HepG2 (cell line): ENCODE data around the gene ZMYM3. TPM values are rescaled to one million over a fixed set of nuclear protein-coding genes. Genes with fewer than 3 reads are reported as not detected.

Source experiments
- BHLHE40 ChIP-seq: IDR thresholded peaks from 2 replicates; pipeline ENCODE4 v1.6.1; 2011; ENCODE audit warnings: low read length, improper control_type of control experiment
- BORCS8-MEF2B ChIP-seq: sonication (generic); formaldehyde crosslinking; IDR thresholded peaks from 2 replicates; pipeline ENCODE4 v1.8.0; 2022; ENCODE audit warnings: mild to moderate bottlenecking, missing genetic modification reagents
- CREM ChIP-seq, 2 experiments: sonication (generic) in 1 of 2; formaldehyde crosslinking in 1 of 2; IDR thresholded peaks; 2 replicates each; pipeline versions ENCODE4 v1.4.0 to v1.6.1; 2016 to 2020; ENCODE audit warnings: antibody characterized with exemption in 1 of 2, mild to moderate bottlenecking in 1 of 2, missing genetic modification reagents in 1 of 2
- DMAP1 ChIP-seq: IDR thresholded peaks from 2 replicates; pipeline ENCODE4 v1.6.1; 2016
- HOXA3 ChIP-seq: sonication (generic); formaldehyde crosslinking; IDR thresholded peaks from 2 replicates; pipeline ENCODE4 v1.5.0; 2020; ENCODE audit warnings: missing genetic modification reagents
- HOXA5 ChIP-seq: sonication (generic); formaldehyde crosslinking; IDR thresholded peaks from 2 replicates; pipeline ENCODE4 v1.4.0; 2020; ENCODE audit warnings: missing genetic modification reagents
- KDM1A ChIP-seq: IDR thresholded peaks from 2 replicates; pipeline ENCODE4 v1.6.1; 2016; ENCODE audit warnings: missing compliant biosample characterization
- MAZ ChIP-seq, 2 experiments: sonication (generic) in 1 of 2; formaldehyde crosslinking in 1 of 2; IDR thresholded peaks; 2 replicates each; pipeline versions ENCODE4 v1.5.0 to v1.6.1; 2012 to 2020; ENCODE audit warnings: low read depth in 2 of 2, mild to moderate bottlenecking in 2 of 2, borderline replicate concordance in 1 of 2, improper control_type of control experiment in 1 of 2, low read length in 1 of 2, missing genetic modification reagents in 1 of 2, moderate library complexity in 1 of 2
- NONO ChIP-seq, 2 experiments: fragments of 450-650 bp in 1 of 2; sonication (generic) in 1 of 2; formaldehyde crosslinking in 1 of 2; IDR thresholded peaks in 1 of 2; conservative IDR thresholded peaks in 1 of 2; 2 replicates each; pipeline versions ENCODE4 v1.6.1 to v1.8.0; 2017 to 2022; ENCODE audit warnings: mild to moderate bottlenecking in 1 of 2, missing genetic modification reagents in 1 of 2, moderate library complexity in 1 of 2
- POLR2A ChIP-seq, 2 experiments: IDR thresholded peaks; 2 replicates each; pipeline ENCODE4 v1.6.1; 2011; ENCODE audit warnings: low read depth in 2 of 2, low read length in 2 of 2, mild to moderate bottlenecking in 1 of 2, moderate library complexity in 1 of 2; ENCODE audit not compliant: insufficient read depth in 1 of 2
- POLR2G ChIP-seq: fragments of 200-400 bp; formaldehyde crosslinking; IDR thresholded peaks from 2 replicates; pipeline ENCODE4 v1.6.1; 2018; ENCODE audit warnings: mild to moderate bottlenecking, low read depth, low read length, moderate library complexity
- SIX1 ChIP-seq: sonication (generic); formaldehyde crosslinking; IDR thresholded peaks from 2 replicates; pipeline ENCODE4 v1.4.0; 2020; ENCODE audit warnings: missing genetic modification reagents, borderline replicate concordance
- SMAD9 ChIP-seq: sonication (generic); formaldehyde crosslinking; IDR thresholded peaks from 2 replicates; pipeline ENCODE4 v1.5.1; 2020; ENCODE audit warnings: mild to moderate bottlenecking, missing genetic modification reagents
- TAF1 ChIP-seq: sonication (generic); formaldehyde crosslinking; IDR thresholded peaks from 2 replicates; pipeline ENCODE4 v1.4.0; 2020; ENCODE audit warnings: missing genetic modification reagents
- ZFY ChIP-seq: sonication (generic); formaldehyde crosslinking; IDR thresholded peaks from 2 replicates; pipeline ENCODE4 v1.4.0; 2020; ENCODE audit warnings: missing genetic modification reagents
- ZNF232 ChIP-seq: sonication (generic); formaldehyde crosslinking; IDR thresholded peaks from 2 replicates; pipeline ENCODE4 v1.4.0; 2020; ENCODE audit warnings: missing genetic modification reagents, borderline replicate concordance
- ZNF891 ChIP-seq: sonication (generic); formaldehyde crosslinking; IDR thresholded peaks from 2 replicates; pipeline ENCODE4 v1.5.0; 2020; ENCODE audit warnings: mild to moderate bottlenecking, missing genetic modification reagents
- polyA plus RNA-seq, 8 experiments: library from polyadenylated mRNA; depleted of rRNA in 3 of 8; stranded (reverse) in 7 of 8; unstranded in 1 of 8; fragments of >200 nt; fragmentation: Illumina TruSeq in 4 of 8; extraction: Trizol in 4 of 8; gene quantifications; 2 replicates each; pipeline versions ENCODE4 v1.2.1 to v1.2.3, GENCODE V29; 2011 to 2016; ENCODE audit warnings: low read depth in 4 of 8, missing spikeins in 1 of 8, mixed read lengths in 1 of 8; ENCODE audit not compliant: insufficient read depth in 1 of 8
- total RNA-seq, 5 experiments: library from RNA; depleted of rRNA; stranded (reverse); fragments of >200 nt; fragmentation: Illumina TruSeq; extraction: Trizol; gene quantifications; 2 replicates each; pipeline ENCODE4 v1.2.3, GENCODE V29; 2016; ENCODE audit warnings: low read depth in 1 of 5
- TF ChIP-seq, protein P1 (sequence below): sonication (generic); formaldehyde crosslinking; IDR thresholded peaks from 2 replicates; pipeline ENCODE4 v1.5.0; 2020; ENCODE audit warnings: missing genetic modification reagents
- TF ChIP-seq, protein P2 (sequence below): IDR thresholded peaks from 2 replicates; pipeline ENCODE4 v1.6.1; 2016; ENCODE audit warnings: missing compliant biosample characterization, missing genetic modification reagents, borderline replicate concordance
- TF ChIP-seq, protein P3 (sequence below): IDR thresholded peaks from 2 replicates; pipeline ENCODE4 v1.6.1; 2016; ENCODE audit warnings: missing genetic modification reagents, missing compliant biosample characterization
- TF ChIP-seq, protein P4 (sequence below): sonication (generic); formaldehyde crosslinking; IDR thresholded peaks from 2 replicates; pipeline ENCODE4; 2020; ENCODE audit warnings: missing genetic modification reagents, mild to moderate bottlenecking, borderline replicate concordance
- TF ChIP-seq, protein P5 (sequence below): sonication (generic); formaldehyde crosslinking; IDR thresholded peaks from 2 replicates; pipeline ENCODE4 v1.4.0; 2020; ENCODE audit warnings: missing genetic modification reagents

ZMYM3 gene
- total and polyA plus RNA-seq, 2 of the 13 experiments (the other 11 are each of a cell fraction or from before 2014, with no cell fraction given) = 26.4 to 35.4 TPM

DNA sequence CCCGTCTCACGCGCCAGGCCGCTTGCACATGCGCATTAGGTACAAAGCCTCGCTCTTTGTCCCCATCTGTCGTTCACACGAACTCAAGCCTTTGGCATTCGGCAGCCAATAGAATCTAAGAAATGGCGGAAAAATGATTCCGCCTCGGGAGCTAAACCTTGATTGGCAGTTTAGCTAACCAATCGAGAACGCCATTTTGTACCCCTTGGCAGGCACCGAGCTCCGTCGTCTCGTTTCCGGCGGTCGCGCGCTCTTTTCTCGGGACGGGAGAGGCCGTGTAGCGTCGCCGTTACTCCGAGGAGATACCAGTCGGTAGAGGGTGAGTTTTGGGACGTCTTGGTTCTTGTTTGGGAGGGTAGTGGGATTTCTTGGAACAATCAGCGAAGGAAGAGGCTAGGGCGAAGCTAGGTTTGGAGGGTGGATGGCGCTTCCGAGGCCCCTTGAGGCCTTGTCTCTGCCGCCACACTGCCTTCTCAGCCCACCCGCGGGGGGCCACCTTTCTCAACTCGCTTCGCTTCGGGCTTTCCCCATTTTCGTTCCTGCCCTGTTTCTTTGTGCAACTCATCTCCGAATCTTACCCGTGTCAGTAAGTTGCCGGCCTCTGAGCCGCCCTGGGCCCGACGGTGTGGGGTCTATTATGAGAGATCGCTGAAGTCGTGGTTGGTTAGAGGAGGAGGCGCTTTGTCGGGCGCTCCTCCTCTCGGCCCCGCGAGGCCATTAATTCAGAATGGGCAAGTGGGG is 29.6 kb upstream of the ZMYM3 start, which contains the start of gene NONO (continued):
- TF ChIP-seq, protein P1, sequence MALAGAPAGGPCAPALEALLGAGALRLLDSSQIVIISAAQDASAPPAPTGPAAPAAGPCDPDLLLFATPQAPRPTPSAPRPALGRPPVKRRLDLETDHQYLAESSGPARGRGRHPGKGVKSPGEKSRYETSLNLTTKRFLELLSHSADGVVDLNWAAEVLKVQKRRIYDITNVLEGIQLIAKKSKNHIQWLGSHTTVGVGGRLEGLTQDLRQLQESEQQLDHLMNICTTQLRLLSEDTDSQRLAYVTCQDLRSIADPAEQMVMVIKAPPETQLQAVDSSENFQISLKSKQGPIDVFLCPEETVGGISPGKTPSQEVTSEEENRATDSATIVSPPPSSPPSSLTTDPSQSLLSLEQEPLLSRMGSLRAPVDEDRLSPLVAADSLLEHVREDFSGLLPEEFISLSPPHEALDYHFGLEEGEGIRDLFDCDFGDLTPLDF (CRISPR knock-in tag) = peak; percentile 86
- peak; percentile 74 for TF ChIP-seq TAF1 (CRISPR knock-in tag)
- peak; percentile 58 for TF ChIP-seq BORCS8-MEF2B (CRISPR knock-in tag)
- TF ChIP-seq, protein P2, sequence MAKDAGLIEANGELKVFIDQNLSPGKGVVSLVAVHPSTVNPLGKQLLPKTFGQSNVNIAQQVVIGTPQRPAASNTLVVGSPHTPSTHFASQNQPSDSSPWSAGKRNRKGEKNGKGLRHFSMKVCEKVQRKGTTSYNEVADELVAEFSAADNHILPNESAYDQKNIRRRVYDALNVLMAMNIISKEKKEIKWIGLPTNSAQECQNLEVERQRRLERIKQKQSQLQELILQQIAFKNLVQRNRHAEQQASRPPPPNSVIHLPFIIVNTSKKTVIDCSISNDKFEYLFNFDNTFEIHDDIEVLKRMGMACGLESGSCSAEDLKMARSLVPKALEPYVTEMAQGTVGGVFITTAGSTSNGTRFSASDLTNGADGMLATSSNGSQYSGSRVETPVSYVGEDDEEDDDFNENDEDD (CRISPR knock-in tag) = peak; percentile 65; the same call in 1 of the 2 replicates
- 0 out of 2 replicates have a peak, but pooled peaks have one; percentile 37 for TF ChIP-seq ZNF891 (CRISPR knock-in tag)
- peak; percentile 59 for TF ChIP-seq CREM (IDR thresholded peaks at IDR 0.05)
- TF ChIP-seq CREM (CRISPR knock-in tag; IDR thresholded peaks at IDR 0.05) = no peak
- TF ChIP-seq HOXA5 (CRISPR knock-in tag) = peak; percentile 77; the same call in 1 of the 2 replicates
- TF ChIP-seq POLR2G = peak; percentile 87
- TF ChIP-seq ZFY (CRISPR knock-in tag) = peak; percentile 87
- TF ChIP-seq BHLHE40 = peak; percentile 37; the same call in 1 of the 2 replicates
- TF ChIP-seq NONO (IDR thresholded peaks at IDR 0.05) = no peak
- TF ChIP-seq NONO (CRISPR knock-in tag; conservative IDR thresholded peaks at IDR 0.05) = no peak
- peak; percentile 62 to 64 for TF ChIP-seq POLR2A (IDR thresholded peaks at IDR 0.05; ENCODE audit: insufficient read depth in 1 of 2, low read depth in 2 of 2, low read length in 2 of 2)
- peak; percentile 62; the same call in 1 of the 2 replicates for TF ChIP-seq ZNF232 (CRISPR knock-in tag)
- TF ChIP-seq, protein P3, sequence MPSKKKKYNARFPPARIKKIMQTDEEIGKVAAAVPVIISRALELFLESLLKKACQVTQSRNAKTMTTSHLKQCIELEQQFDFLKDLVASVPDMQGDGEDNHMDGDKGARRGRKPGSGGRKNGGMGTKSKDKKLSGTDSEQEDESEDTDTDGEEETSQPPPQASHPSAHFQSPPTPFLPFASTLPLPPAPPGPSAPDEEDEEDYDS (CRISPR knock-in tag) = peak; percentile 65; the same call in 1 of the 2 replicates
- TF ChIP-seq SMAD9 (CRISPR knock-in tag) = no peak
- TF ChIP-seq HOXA3 (CRISPR knock-in tag) = peak; percentile 61; the same call in 1 of the 2 replicates
- TF ChIP-seq SIX1 (CRISPR knock-in tag) = no peak
- TF ChIP-seq, protein P4, sequence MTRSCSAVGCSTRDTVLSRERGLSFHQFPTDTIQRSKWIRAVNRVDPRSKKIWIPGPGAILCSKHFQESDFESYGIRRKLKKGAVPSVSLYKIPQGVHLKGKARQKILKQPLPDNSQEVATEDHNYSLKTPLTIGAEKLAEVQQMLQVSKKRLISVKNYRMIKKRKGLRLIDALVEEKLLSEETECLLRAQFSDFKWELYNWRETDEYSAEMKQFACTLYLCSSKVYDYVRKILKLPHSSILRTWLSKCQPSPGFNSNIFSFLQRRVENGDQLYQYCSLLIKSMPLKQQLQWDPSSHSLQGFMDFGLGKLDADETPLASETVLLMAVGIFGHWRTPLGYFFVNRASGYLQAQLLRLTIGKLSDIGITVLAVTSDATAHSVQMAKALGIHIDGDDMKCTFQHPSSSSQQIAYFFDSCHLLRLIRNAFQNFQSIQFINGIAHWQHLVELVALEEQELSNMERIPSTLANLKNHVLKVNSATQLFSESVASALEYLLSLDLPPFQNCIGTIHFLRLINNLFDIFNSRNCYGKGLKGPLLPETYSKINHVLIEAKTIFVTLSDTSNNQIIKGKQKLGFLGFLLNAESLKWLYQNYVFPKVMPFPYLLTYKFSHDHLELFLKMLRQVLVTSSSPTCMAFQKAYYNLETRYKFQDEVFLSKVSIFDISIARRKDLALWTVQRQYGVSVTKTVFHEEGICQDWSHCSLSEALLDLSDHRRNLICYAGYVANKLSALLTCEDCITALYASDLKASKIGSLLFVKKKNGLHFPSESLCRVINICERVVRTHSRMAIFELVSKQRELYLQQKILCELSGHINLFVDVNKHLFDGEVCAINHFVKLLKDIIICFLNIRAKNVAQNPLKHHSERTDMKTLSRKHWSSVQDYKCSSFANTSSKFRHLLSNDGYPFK (CRISPR knock-in tag) = peak; percentile 22; the same call in 1 of the 2 replicates
- TF ChIP-seq, protein P5, sequence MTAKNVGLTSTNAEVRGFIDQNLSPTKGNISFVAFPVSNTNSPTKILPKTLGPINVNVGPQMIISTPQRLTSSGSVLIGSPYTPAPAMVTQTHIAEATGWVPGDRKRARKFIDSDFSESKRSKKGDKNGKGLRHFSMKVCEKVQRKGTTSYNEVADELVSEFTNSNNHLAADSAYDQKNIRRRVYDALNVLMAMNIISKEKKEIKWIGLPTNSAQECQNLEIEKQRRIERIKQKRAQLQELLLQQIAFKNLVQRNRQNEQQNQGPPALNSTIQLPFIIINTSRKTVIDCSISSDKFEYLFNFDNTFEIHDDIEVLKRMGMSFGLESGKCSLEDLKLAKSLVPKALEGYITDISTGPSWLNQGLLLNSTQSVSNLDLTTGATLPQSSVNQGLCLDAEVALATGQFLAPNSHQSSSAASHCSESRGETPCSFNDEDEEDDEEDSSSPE (CRISPR knock-in tag) = peak; percentile 34; the same call in 1 of the 2 replicates
- TF ChIP-seq DMAP1 = peak; percentile 83
- TF ChIP-seq MAZ (IDR thresholded peaks at IDR 0.05; ENCODE audit: borderline replicate concordance, low read depth, low read length) = 0 out of 2 replicates have a peak, but pooled peaks have one; percentile 22
- TF ChIP-seq MAZ (CRISPR knock-in tag; IDR thresholded peaks at IDR 0.05; ENCODE audit: low read depth) = no peak
- no peak for TF ChIP-seq KDM1A (CRISPR knock-in tag)
